SH-SY5Y (cell line): ENCODE measurements around the gene TMEM167B.

Experiments used
- GATA2 ChIP-seq: IDR thresholded peaks from 2 replicates; pipeline ENCODE4 v1.6.1; 2011; ENCODE audit warnings: mild to moderate bottlenecking, low read depth, low read length
- GATA3 ChIP-seq: IDR thresholded peaks from 2 replicates; pipeline ENCODE4 v1.6.1; 2011; ENCODE audit warnings: low read depth, mild to moderate bottlenecking, low read length, moderate library complexity

- TF ChIP-seq GATA2 (no peak), GATA3 (no peak)
Measured at GRCh38 chr1:109105881-109106280, 15.3 kb downstream of the TMEM167B start.
